HL-60 (cell line): ENCODE results near the gene ZKSCAN4.

Experiments
- DNase-seq, 2 experiments: peaks; one replicate each; pipeline ENCODE4 v3.0.0-alpha.2; 2010 to 2020; ENCODE audit warnings: low read depth in 1 of 2, low spot score in 1 of 2
- H3K27ac ChIP-seq: fragments of 250-450 bp; sonication (Bioruptor Pico); replicated peaks from 2 replicates; pipeline ENCODE4 v1.5.1; 2020; ENCODE audit warnings: mild to moderate bottlenecking, moderate library complexity
- H3K27me3 ChIP-seq: fragments of 250-450 bp; sonication (Bioruptor Pico); 2 replicates; pipeline ENCODE4 v1.5.1; 2021; ENCODE audit warnings: mild to moderate bottlenecking, moderate library complexity; ENCODE audit not compliant: insufficient read depth, poor library complexity, severe bottlenecking
- H3K4me3 ChIP-seq: replicated peaks from 2 replicates; pipeline ENCODE4 v1.5.1; 2011; ENCODE audit warnings: mild to moderate bottlenecking, control low read depth, low read length; ENCODE audit not compliant: insufficient read depth
- GABPA ChIP-seq: IDR thresholded peaks from 2 replicates; pipeline ENCODE4 v1.6.1; 2012; ENCODE audit warnings: low read depth
- POLR2AphosphoS5 ChIP-seq: IDR thresholded peaks from 2 replicates; pipeline ENCODE4 v1.6.1; 2012; ENCODE audit warnings: low read depth
- REST ChIP-seq: IDR thresholded peaks from 2 replicates; pipeline ENCODE4 v1.6.1; 2012; ENCODE audit warnings: low read depth; ENCODE audit not compliant: insufficient replicate concordance
- SPI1 ChIP-seq: IDR thresholded peaks from 2 replicates; pipeline ENCODE4 v1.6.1; 2012; ENCODE audit warnings: low read depth, mild to moderate bottlenecking, borderline replicate concordance
- TF ChIP-seq, protein P1 (sequence below): IDR thresholded peaks from one replicate; pipeline ENCODE4 v1.5.1; 2011; ENCODE audit warnings: low read length, control low read depth, inconsistent platforms; ENCODE audit not compliant: insufficient read depth

The ZKSCAN4 gene

GRCh38 chr6:28250747-28251146 lies 1.3 kb downstream of the ZKSCAN4 start:
- TF ChIP-seq REST (no peak), POLR2AphosphoS5 (no peak), SPI1 (no peak), GABPA (no peak)
- TF ChIP-seq, protein P1, sequence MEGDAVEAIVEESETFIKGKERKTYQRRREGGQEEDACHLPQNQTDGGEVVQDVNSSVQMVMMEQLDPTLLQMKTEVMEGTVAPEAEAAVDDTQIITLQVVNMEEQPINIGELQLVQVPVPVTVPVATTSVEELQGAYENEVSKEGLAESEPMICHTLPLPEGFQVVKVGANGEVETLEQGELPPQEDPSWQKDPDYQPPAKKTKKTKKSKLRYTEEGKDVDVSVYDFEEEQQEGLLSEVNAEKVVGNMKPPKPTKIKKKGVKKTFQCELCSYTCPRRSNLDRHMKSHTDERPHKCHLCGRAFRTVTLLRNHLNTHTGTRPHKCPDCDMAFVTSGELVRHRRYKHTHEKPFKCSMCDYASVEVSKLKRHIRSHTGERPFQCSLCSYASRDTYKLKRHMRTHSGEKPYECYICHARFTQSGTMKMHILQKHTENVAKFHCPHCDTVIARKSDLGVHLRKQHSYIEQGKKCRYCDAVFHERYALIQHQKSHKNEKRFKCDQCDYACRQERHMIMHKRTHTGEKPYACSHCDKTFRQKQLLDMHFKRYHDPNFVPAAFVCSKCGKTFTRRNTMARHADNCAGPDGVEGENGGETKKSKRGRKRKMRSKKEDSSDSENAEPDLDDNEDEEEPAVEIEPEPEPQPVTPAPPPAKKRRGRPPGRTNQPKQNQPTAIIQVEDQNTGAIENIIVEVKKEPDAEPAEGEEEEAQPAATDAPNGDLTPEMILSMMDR: no peak
- H3K4me3 ChIP-seq: peak overlapping the region; percentile 88

GRCh38 chr6:28248916-28249315 lies 3.2 kb downstream of the ZKSCAN4 start:
- DNase-seq: no peak
- H3K4me3 ChIP-seq: no peak overlapping the region
- H3K27me3 ChIP-seq: no peaks in the 10 kb centered on the region
- TF ChIP-seq REST: no peak
- no peak for TF ChIP-seq SPI1
- TF ChIP-seq, protein P1: no peak
- TF ChIP-seq GABPA: no peak
- no peak for TF ChIP-seq POLR2AphosphoS5
- no peak overlapping the region for H3K27ac ChIP-seq

More at GRCh38 chr6:28250747-28251146, 1.3 kb downstream of the ZKSCAN4 start:
- Histone ChIP-seq H3K27ac (no peak overlapping the region; the same call in 1 of the 2 replicates), H3K27me3 (no peaks in the 10 kb centered on the region)
- DNase-seq: no peak

DNA sequence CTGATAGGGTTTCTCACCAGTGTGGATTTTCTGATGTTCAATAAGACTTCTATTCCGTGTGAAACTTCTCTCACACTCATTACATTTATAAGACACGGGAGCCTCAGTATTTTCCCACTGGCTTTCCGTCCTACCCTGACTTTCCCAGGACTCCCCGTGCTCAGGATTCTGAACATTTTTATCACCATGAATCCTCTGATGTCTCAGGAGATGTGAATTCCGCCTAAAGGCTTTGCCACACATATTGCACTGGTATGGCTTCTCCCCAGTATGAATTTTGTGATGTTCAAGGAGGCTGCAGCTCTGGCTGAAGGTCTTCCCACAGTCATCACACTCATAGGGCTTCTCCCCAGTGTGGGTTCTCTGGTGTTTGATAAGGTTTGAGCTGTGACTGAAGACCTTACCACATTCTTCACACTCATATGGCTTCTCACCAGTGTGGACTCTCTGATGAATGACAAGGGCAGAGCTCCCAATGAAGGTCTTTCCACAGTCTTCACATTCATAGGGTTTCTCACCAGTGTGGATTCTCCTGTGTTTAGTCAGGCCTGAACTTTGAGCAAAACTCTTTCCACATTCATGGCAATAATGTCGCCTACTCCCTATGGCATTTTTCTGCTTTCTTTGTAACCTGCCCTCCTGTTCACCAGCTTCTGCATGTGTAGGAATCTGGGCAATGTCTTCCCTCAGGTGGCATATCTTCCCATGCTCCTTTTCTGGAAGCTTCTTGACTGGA lies 6.7 kb downstream of the ZKSCAN4 start:
- no peak for TF ChIP-seq GABPA
- no peak for TF ChIP-seq POLR2AphosphoS5
- no peak for TF ChIP-seq REST
- TF ChIP-seq SPI1: no peak
- TF ChIP-seq, protein P1: no peak
- no peak for DNase-seq
- Histone ChIP-seq H3K4me3 (no peak overlapping the region), H3K27me3 (no peaks in the 10 kb centered on the region), H3K27ac (no peak overlapping the region)
